H9 (cell line): ENCODE data around the gene HES4. TPM values are rescaled to one million over a fixed set of nuclear protein-coding genes. Genes with fewer than 3 reads are reported as not detected.

Experiments
- DNase-seq: peaks from one replicate; pipeline ENCODE4 v3.0.0-alpha.2; 2017
- H2AFZ ChIP-seq: one replicate; pipeline ENCODE4 v1.6.1; 2013; ENCODE audit warnings: mild to moderate bottlenecking, low read length, control low read depth, moderate library complexity
- H2AK5ac ChIP-seq: 2 replicates; pipeline ENCODE4 v1.6.1; 2013; ENCODE audit warnings: low read length, control low read depth, mixed read lengths; ENCODE audit not compliant: insufficient read length
- H2BK120ac ChIP-seq: one replicate; pipeline ENCODE4 v1.6.1; 2013; ENCODE audit warnings: low read depth, mild to moderate bottlenecking, low read length, control low read depth, inconsistent platforms; ENCODE audit not compliant: poor library complexity, severe bottlenecking
- H2BK12ac ChIP-seq: 2 replicates; pipeline ENCODE4 v1.6.1; 2013; ENCODE audit warnings: low read length, control low read depth, mixed read lengths, low read depth; ENCODE audit not compliant: insufficient read length
- H2BK15ac ChIP-seq: 2 replicates; pipeline ENCODE4 v1.6.1; 2013; ENCODE audit warnings: low read depth, low read length, control low read depth
- H2BK20ac ChIP-seq: one replicate; pipeline ENCODE4 v1.6.1; 2013; ENCODE audit warnings: low read depth, mild to moderate bottlenecking, low read length, control low read depth, inconsistent platforms; ENCODE audit not compliant: poor library complexity, severe bottlenecking
- H2BK5ac ChIP-seq: 2 replicates; pipeline ENCODE4 v1.6.1; 2013; ENCODE audit warnings: low read length, control low read depth, mixed read lengths; ENCODE audit not compliant: insufficient read length
- H3K14ac ChIP-seq: 2 replicates; pipeline ENCODE4 v1.6.1; 2013; ENCODE audit warnings: low read length, control low read depth; ENCODE audit not compliant: insufficient read depth
- H3K18ac ChIP-seq: 2 replicates; pipeline ENCODE4 v1.6.1; 2013; ENCODE audit warnings: low read depth, mild to moderate bottlenecking, mixed read lengths, low read length, control low read depth; ENCODE audit not compliant: insufficient read length
- H3K23ac ChIP-seq: 2 replicates; pipeline ENCODE4 v1.6.1; 2013; ENCODE audit warnings: low read length, control low read depth, mixed read lengths, low read depth; ENCODE audit not compliant: insufficient read length
- H3K23me2 ChIP-seq: 2 replicates; pipeline ENCODE4 v1.6.1; 2013; ENCODE audit warnings: low read depth, mild to moderate bottlenecking, mixed read lengths, low read length, control low read depth; ENCODE audit not compliant: insufficient read length, poor library complexity, severe bottlenecking
- H3K27ac ChIP-seq: 2 replicates; pipeline ENCODE4 v1.5.1; 2013; ENCODE audit warnings: low read length, control low read depth, mixed read lengths, low read depth; ENCODE audit not compliant: insufficient read length
- H3K27me3 ChIP-seq: 2 replicates; pipeline ENCODE4 v1.6.1; 2013; ENCODE audit warnings: low read length, control low read depth, inconsistent platforms; ENCODE audit not compliant: insufficient read depth
- H3K4ac ChIP-seq: 2 replicates; pipeline ENCODE4 v1.6.1; 2013; ENCODE audit warnings: low read depth, mild to moderate bottlenecking, control low read depth, inconsistent platforms, low read length, moderate library complexity
- H3K4me1 ChIP-seq: 2 replicates; pipeline ENCODE4 v1.6.1; 2013; ENCODE audit warnings: low read length, control low read depth, inconsistent platforms; ENCODE audit not compliant: insufficient read depth
- H3K4me2 ChIP-seq: 2 replicates; pipeline ENCODE4 v1.6.1; 2013; ENCODE audit warnings: low read length, control low read depth, mixed read lengths; ENCODE audit not compliant: insufficient read length, insufficient read depth
- H3K56ac ChIP-seq: 2 replicates; pipeline ENCODE4 v1.6.1; 2013; ENCODE audit warnings: low read depth, mild to moderate bottlenecking, mixed read lengths, low read length, control low read depth; ENCODE audit not compliant: insufficient read length
- H3K79me1 ChIP-seq: 2 replicates; pipeline ENCODE4 v1.6.1; 2013; ENCODE audit warnings: low read depth, mild to moderate bottlenecking, moderate library complexity, low read length, control low read depth, inconsistent platforms; ENCODE audit not compliant: insufficient read depth, poor library complexity, severe bottlenecking
- H3K79me2 ChIP-seq: 2 replicates; pipeline ENCODE4 v1.6.1; 2013; ENCODE audit warnings: low read length, control low read depth, inconsistent platforms; ENCODE audit not compliant: insufficient read depth
- H3K9ac ChIP-seq: 2 replicates; pipeline ENCODE4 v1.6.1; 2013; ENCODE audit warnings: low read length, control low read depth, mixed read lengths; ENCODE audit not compliant: insufficient read length; ENCODE audit errors: extremely low read depth
- H3K9me3 ChIP-seq: one replicate; pipeline ENCODE4 v1.6.1; 2013; ENCODE audit warnings: low read depth, low read length, inconsistent platforms; ENCODE audit not compliant: control insufficient read depth
- H3T11ph ChIP-seq: one replicate; pipeline ENCODE4 v1.6.1; 2013; ENCODE audit warnings: mild to moderate bottlenecking, low read length, control low read depth, inconsistent platforms
- H4K20me1 ChIP-seq: one replicate; pipeline ENCODE4 v1.6.1; 2013; ENCODE audit not compliant: control insufficient read depth, insufficient read length, insufficient read depth
- H4K5ac ChIP-seq: 2 replicates; pipeline ENCODE4 v1.6.1; 2013; ENCODE audit warnings: low read depth, mild to moderate bottlenecking, mixed read lengths, low read length, control low read depth; ENCODE audit not compliant: insufficient read length
- H4K8ac ChIP-seq: replicated peaks from 2 replicates; pipeline ENCODE4 v1.6.1; 2013; ENCODE audit warnings: low read length, control low read depth, mixed read lengths, low read depth; ENCODE audit not compliant: insufficient read length
- H4K91ac ChIP-seq: 2 replicates; pipeline ENCODE4 v1.6.1; 2013; ENCODE audit warnings: low read depth, mild to moderate bottlenecking, moderate library complexity, mixed read lengths, low read length, control low read depth; ENCODE audit not compliant: insufficient read length
- H3K27ac Mint-ChIP-seq, 3 experiments: 2 replicates in 2 of 3; 3 replicates in 1 of 3; pipeline ENCODE4 v1.8.0; 2020 to 2021; ENCODE audit warnings: mixed read lengths in 3 of 3, mild to moderate bottlenecking in 1 of 3, moderate library complexity in 1 of 3
- H3K27me3 Mint-ChIP-seq: 2 replicates; pipeline ENCODE4 v1.8.0; 2021; ENCODE audit warnings: low read depth, mild to moderate bottlenecking, moderate library complexity, mixed read lengths
- H3K36me3 Mint-ChIP-seq, 3 experiments: 2 replicates in 2 of 3; 3 replicates in 1 of 3; pipeline ENCODE4 v1.8.0; 2020 to 2021; ENCODE audit warnings: low read depth in 3 of 3, mixed read lengths in 3 of 3; ENCODE audit not compliant: insufficient read depth in 1 of 3
- H3K4me1 Mint-ChIP-seq, 2 experiments: 2 replicates each; pipeline ENCODE4 v1.8.0; 2020; ENCODE audit warnings: mixed read lengths in 2 of 2
- H3K4me3 Mint-ChIP-seq, 2 experiments: 2 replicates in 1 of 2; 3 replicates in 1 of 2; pipeline ENCODE4 v1.8.0; 2020 to 2021; ENCODE audit warnings: mild to moderate bottlenecking in 2 of 2, mixed read lengths in 2 of 2, moderate library complexity in 1 of 2
- H3K9me3 Mint-ChIP-seq, 2 experiments: 2 replicates in 1 of 2; 3 replicates in 1 of 2; pipeline ENCODE4 v1.8.0; 2020; ENCODE audit warnings: mild to moderate bottlenecking in 2 of 2, mixed read lengths in 2 of 2, moderate library complexity in 1 of 2
- WGBS: extraction: QIAGEN DNeasy Blood & Tissue Kit; methylation state at CpG from one replicate; pipeline ENCODE4 v1.1.7; 2013; ENCODE audit warnings: missing lambda C conversion rate, low lambda C conversion rate, mixed read lengths; ENCODE audit not compliant: insufficient read length; ENCODE audit errors: extremely low coverage; 5-methylcytosine and 5-hydroxymethylcytosine counted together
- total RNA-seq: library from RNA; stranded (reverse); gene quantifications from 2 replicates; pipeline ENCODE4 v1.2.1, GENCODE V29; 2021
- TF ChIP-seq, protein P1 (sequence below): fragments of 200-600 bp; sonication (generic); conservative IDR thresholded peaks from 3 replicates; pipeline ENCODE4 v1.8.0; 2021; ENCODE audit warnings: antibody characterized with exemption, mild to moderate bottlenecking

HES4 gene
- total RNA-seq, 1 experiment from 2014 or later, result 4.0 TPM

DNA sequence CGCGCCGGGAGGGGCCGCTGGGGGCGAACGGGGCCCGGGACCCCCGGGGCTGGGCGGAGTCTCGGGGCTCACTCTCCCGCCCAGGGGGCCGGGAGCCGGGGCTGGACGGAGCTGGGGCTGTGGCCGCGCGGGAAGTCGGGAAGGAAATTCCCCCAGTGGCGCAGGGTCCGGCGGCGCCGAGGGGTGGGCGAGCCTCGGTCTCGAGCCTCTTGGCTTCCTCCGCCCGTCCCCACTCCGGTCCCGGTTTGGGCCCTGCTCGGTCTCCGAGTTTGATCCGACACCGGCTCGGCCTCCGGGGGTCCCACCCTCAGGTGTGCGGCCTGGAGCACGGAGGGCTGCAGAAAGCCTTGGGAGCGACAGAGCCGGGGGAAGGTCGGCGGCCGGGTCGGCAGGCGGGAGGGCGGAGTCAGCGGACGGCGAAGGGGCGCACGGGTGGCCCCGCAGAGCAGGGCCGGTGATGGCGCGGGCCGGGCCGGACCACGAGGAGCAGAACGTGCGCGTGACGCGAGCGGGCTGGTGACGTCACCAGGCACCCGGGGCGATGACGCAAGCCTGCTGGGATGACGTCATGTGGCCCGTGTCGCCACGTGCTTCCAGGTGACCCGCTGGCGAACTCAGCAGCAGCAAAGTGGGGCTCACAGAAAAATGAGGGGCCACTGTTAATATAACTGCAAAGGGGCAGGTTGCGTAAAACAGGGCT lies 610 bp upstream of the HES4 start:
- Histone ChIP-seq H2AFZ (no peak overlapping the region), H2BK12ac (no peak overlapping the region), H3K27me3 (peaks cover 37% of the 10 kb centered on the region; the same call in 1 of the 2 replicates), H3K23me2 (peaks cover 20% of the 10 kb centered on the region), H3K23ac (no peak overlapping the region), H2AK5ac (no peak overlapping the region), H3K79me2 (no peaks in the 10 kb centered on the region), H4K8ac (no peak overlapping the region), H2BK120ac (no peak overlapping the region), H3K79me1 (no peaks in the 10 kb centered on the region), H3K4me2 (peak overlapping the region; percentile 19), H3K9me3 (no peaks in the 10 kb centered on the region), H3T11ph (no peak overlapping the region), H3K18ac (peak overlapping the region; percentile 55), H4K5ac (no peak overlapping the region), H3K14ac (peak overlapping the region; percentile 80), H3K9ac (no peak overlapping the region), H2BK20ac (no peak overlapping the region), H2BK5ac (no peak overlapping the region), H3K4ac (no peak overlapping the region; the same call in 1 of the 2 replicates), H4K91ac (no peak overlapping the region), H3K27ac (no peak overlapping the region), H4K20me1 (no peaks in the 10 kb centered on the region), H3K4me1 (0 out of 2 replicates have a peak, but pooled peaks cover 1% of the 10 kb centered on the region), H3K56ac (no peak overlapping the region), H2BK15ac (no peak overlapping the region)
- Mint-ChIP-seq H3K9me3 (no peaks in the 10 kb centered on the region), H3K27me3 (peaks cover 78% of the 10 kb centered on the region), H3K4me3 (peak overlapping the region; percentile 49 to 84), H3K4me1 (peaks cover 14 to 30% of the 10 kb centered on the region in 2 experiments), H3K27ac (peak overlapping the region in 2 of 3 experiments; percentile 52 to 82; a peak in 3 of 7 replicates), H3K36me3 (no peaks in the 10 kb centered on the region)
- TF ChIP-seq, protein P1, sequence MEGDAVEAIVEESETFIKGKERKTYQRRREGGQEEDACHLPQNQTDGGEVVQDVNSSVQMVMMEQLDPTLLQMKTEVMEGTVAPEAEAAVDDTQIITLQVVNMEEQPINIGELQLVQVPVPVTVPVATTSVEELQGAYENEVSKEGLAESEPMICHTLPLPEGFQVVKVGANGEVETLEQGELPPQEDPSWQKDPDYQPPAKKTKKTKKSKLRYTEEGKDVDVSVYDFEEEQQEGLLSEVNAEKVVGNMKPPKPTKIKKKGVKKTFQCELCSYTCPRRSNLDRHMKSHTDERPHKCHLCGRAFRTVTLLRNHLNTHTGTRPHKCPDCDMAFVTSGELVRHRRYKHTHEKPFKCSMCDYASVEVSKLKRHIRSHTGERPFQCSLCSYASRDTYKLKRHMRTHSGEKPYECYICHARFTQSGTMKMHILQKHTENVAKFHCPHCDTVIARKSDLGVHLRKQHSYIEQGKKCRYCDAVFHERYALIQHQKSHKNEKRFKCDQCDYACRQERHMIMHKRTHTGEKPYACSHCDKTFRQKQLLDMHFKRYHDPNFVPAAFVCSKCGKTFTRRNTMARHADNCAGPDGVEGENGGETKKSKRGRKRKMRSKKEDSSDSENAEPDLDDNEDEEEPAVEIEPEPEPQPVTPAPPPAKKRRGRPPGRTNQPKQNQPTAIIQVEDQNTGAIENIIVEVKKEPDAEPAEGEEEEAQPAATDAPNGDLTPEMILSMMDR, result no peak
- no CpG with 5 or more reads among the region's 75 CpGs for WGBS
- peak; percentile 78 for DNase-seq
